ENCODE results near the gene KIRREL1.

Gene KIRREL1

GRCh38 chr1:158075078-158075477 lies 81.6 kb downstream of the KIRREL1 start:
- no peak for DNase-seq (ENCODE audit: low read depth)

- DNase-seq (ENCODE audit: low read depth): no peak
These were observed 83.0 kb downstream of the KIRREL1 start for GRCh38 chr1:158076441-158076840.

GRCh38 chr1:158077411-158078256 lies 84.2 kb downstream of the KIRREL1 start:
- DNase-seq (ENCODE audit: low read depth): no peak

- no peak for DNase-seq (ENCODE audit: low read depth)
These were observed 85.2 kb downstream of the KIRREL1 start for GRCh38 chr1:158078569-158079080.

- no peak for DNase-seq (ENCODE audit: low read depth)
These were observed 86.6 kb downstream of the KIRREL1 start for GRCh38 chr1:158080066-158080465.

- no peak for DNase-seq (ENCODE audit: low read depth)
These were observed 90.9 kb downstream of the KIRREL1 start for GRCh38 chr1:158084336-158084735.

- DNase-seq (ENCODE audit: low read depth): no peak
These were observed 91.3 kb downstream of the KIRREL1 start for GRCh38 chr1:158084747-158085146.

GRCh38 chr1:158087320-158087927 lies 94.0 kb downstream of the KIRREL1 start:
- no peak for DNase-seq (ENCODE audit: low read depth)

- DNase-seq (ENCODE audit: low read depth): no peak
These were observed 96.0 kb downstream of the KIRREL1 start for GRCh38 chr1:158089476-158089875.

- DNase-seq (ENCODE audit: low read depth): no peak
These were observed 96.6 kb downstream of the KIRREL1 start for GRCh38 chr1:158089925-158090637.

- DNase-seq (ENCODE audit: low read depth): no peak
These were observed 99.9 kb downstream of the KIRREL1 start for GRCh38 chr1:158093376-158093775.

- no peak for DNase-seq (ENCODE audit: low read depth)
These were observed 101.1 kb downstream of the KIRREL1 start for GRCh38 chr1:158094571-158094970.

- DNase-seq (ENCODE audit: low read depth): no peak
These were observed 102.4 kb downstream of the KIRREL1 start for GRCh38 chr1:158095737-158096335.

- no peak for DNase-seq (ENCODE audit: low read depth)
These were observed 104.8 kb downstream of the KIRREL1 start for GRCh38 chr1:158098256-158098655.

GRCh38 chr1:158099185-158099584 lies 105.7 kb downstream of the KIRREL1 start:
- DNase-seq (ENCODE audit: low read depth): no peak

- DNase-seq (ENCODE audit: low read depth): no peak
These were observed 107.1 kb downstream of the KIRREL1 start for GRCh38 chr1:158100498-158100897.

GRCh38 chr1:158101455-158101854 lies 108.0 kb downstream of the KIRREL1 start:
- DNase-seq (ENCODE audit: low read depth): no peak

- DNase-seq (ENCODE audit: low read depth): no peak
These were observed 108.5 kb downstream of the KIRREL1 start for GRCh38 chr1:158101927-158102326.

GRCh38 chr1:158102881-158103674 lies 109.6 kb downstream of the KIRREL1 start:
- no peak for DNase-seq (ENCODE audit: low read depth)

GRCh38 chr1:158103861-158104522 lies 110.5 kb downstream of the KIRREL1 start:
- DNase-seq (ENCODE audit: low read depth): no peak

- no peak for DNase-seq (ENCODE audit: low read depth)
These were observed 111.4 kb downstream of the KIRREL1 start for GRCh38 chr1:158104891-158105290.
